H1 (cell line): ENCODE data around the gene PPARA. TPM values are rescaled to one million over a fixed set of nuclear protein-coding genes. Genes with fewer than 3 reads are reported as not detected.

ENCODE experiments used
- ATF2 ChIP-seq: IDR thresholded peaks from 2 replicates; pipeline ENCODE4 v1.6.1; 2012; ENCODE audit warnings: low read length, inconsistent platforms
- CBX5 ChIP-seq: fragments of 300-800, 300-1000 bp; sonication (generic); IDR thresholded peaks from 2 replicates; pipeline ENCODE4 v1.7.1; 2016; ENCODE audit warnings: antibody characterized with exemption, low read length, low read depth
- CTBP2 ChIP-seq: IDR thresholded peaks from 2 replicates; pipeline ENCODE4 v1.7.0; 2011; ENCODE audit warnings: borderline replicate concordance, mild to moderate bottlenecking, moderate library complexity, mixed read lengths, low read length; ENCODE audit not compliant: insufficient read depth, insufficient read length
- EZH2 ChIP-seq: fragments of 200-600 bp; sonication (generic); IDR thresholded peaks from 2 replicates; pipeline ENCODE4 v1.7.1; 2012; ENCODE audit warnings: low read depth, mild to moderate bottlenecking, moderate library complexity, low read length, inconsistent platforms; ENCODE audit not compliant: severe bottlenecking
- GABPA ChIP-seq: IDR thresholded peaks from 2 replicates; pipeline ENCODE4 v1.6.1; 2011; ENCODE audit warnings: mild to moderate bottlenecking, low read length, moderate library complexity, borderline replicate concordance; ENCODE audit not compliant: insufficient read depth
- HDAC2 ChIP-seq, 2 experiments: fragments of 300-600 bp in 1 of 2; sonication (generic) in 1 of 2; IDR thresholded peaks; 2 replicates each; pipeline ENCODE4 v1.6.1; 2011 to 2012; ENCODE audit warnings: low read depth in 2 of 2, low read length in 2 of 2, mild to moderate bottlenecking in 2 of 2, moderate library complexity in 2 of 2, borderline replicate concordance in 1 of 2, inconsistent platforms in 1 of 2
- HDAC6 ChIP-seq: IDR thresholded peaks from one replicate; pipeline ENCODE4 v1.7.1; 2012; ENCODE audit warnings: low read depth, mild to moderate bottlenecking, inconsistent platforms, low read length, moderate library complexity
- KDM4A ChIP-seq: IDR thresholded peaks from one replicate; pipeline ENCODE4 v1.7.1; 2012; ENCODE audit warnings: low read depth, mild to moderate bottlenecking, moderate library complexity, low read length, inconsistent platforms; ENCODE audit not compliant: severe bottlenecking
- KDM5A ChIP-seq: fragments of 200-600 bp; IDR thresholded peaks from 2 replicates; pipeline ENCODE4 v1.7.1; 2012; ENCODE audit warnings: mild to moderate bottlenecking, low read length, inconsistent platforms, mixed read lengths
- MAX ChIP-seq: IDR thresholded peaks from 2 replicates; pipeline ENCODE4 v1.6.1; 2012; ENCODE audit warnings: inconsistent platforms
- NANOG ChIP-seq: IDR thresholded peaks from 2 replicates; pipeline ENCODE4 v1.6.1; 2011; ENCODE audit warnings: low read length, low read depth, mild to moderate bottlenecking, inconsistent platforms; ENCODE audit not compliant: insufficient read depth, poor library complexity, severe bottlenecking
- POLR2AphosphoS5 ChIP-seq: IDR thresholded peaks from 2 replicates; pipeline ENCODE4 v1.6.1; 2011; ENCODE audit warnings: low read depth, low read length
- RNF2 ChIP-seq: fragments of 200-900, 300-1000 bp; sonication (generic); IDR thresholded peaks from 2 replicates; pipeline ENCODE4 v1.7.1; 2016; ENCODE audit warnings: borderline replicate concordance, low read depth, mild to moderate bottlenecking, antibody characterized with exemption, low read length; ENCODE audit not compliant: poor library complexity, severe bottlenecking; ENCODE audit errors: missing control alignments
- SIN3A ChIP-seq, 2 experiments: IDR thresholded peaks in 1 of 2; conservative IDR thresholded peaks in 1 of 2; 2 replicates each; pipeline ENCODE4 v1.6.1; 2011 to 2012; ENCODE audit warnings: low read length in 2 of 2, improper control_type of control experiment in 1 of 2, low read depth in 1 of 2, mild to moderate bottlenecking in 1 of 2
- SUZ12 ChIP-seq: fragments of 200-600 bp; sonication (generic); IDR thresholded peaks from 2 replicates; pipeline ENCODE4 v1.6.1; 2012; ENCODE audit warnings: mild to moderate bottlenecking, inconsistent platforms, low read length, moderate library complexity, mixed read lengths
- TAF1 ChIP-seq: IDR thresholded peaks from 2 replicates; pipeline ENCODE4 v1.6.1; 2011; ENCODE audit warnings: mild to moderate bottlenecking, low read depth, low read length
- USF2 ChIP-seq: IDR thresholded peaks from 2 replicates; pipeline ENCODE4 v1.6.1; 2011; ENCODE audit warnings: low read length, improper control_type of control experiment
- ZNF274 ChIP-seq: IDR thresholded peaks from 2 replicates; pipeline ENCODE4 v1.7.0; 2012; ENCODE audit warnings: low read length, borderline replicate concordance; ENCODE audit errors: extremely low read depth
- polyA plus RNA-seq, 7 experiments: library from polyadenylated mRNA; depleted of rRNA in 3 of 7; stranded (reverse) in 5 of 7; unstranded in 2 of 7; fragments of >200 nt in 5 of 7; fragments of 200-250 nt in 2 of 7; gene quantifications; 1 replicate in 5 of 7; 2 replicates in 1 of 7; 4 replicates in 1 of 7; pipeline versions ENCODE4 v1.2.1 to v1.2.3, GENCODE V29; 2011 to 2013; ENCODE audit warnings: missing spikeins in 2 of 7, mixed read lengths in 2 of 7
- total RNA-seq: library from RNA; stranded (reverse); fragmentation: NEBNext Ultra II Directional; extraction: Animal tissue kit (Norgen Biotek cat#: 25700); gene quantifications from 2 replicates; pipeline ENCODE4 v1.2.1, GENCODE V29; 2021

The PPARA gene
- total and polyA plus RNA-seq, 2 of the 8 experiments (the other 6 are each of a cell fraction or from before 2014, with no cell fraction given): 3.1 to 8.2 TPM

GRCh38 chr22:46262449-46263215 is 112.3 kb downstream of the PPARA start (continued):
- TF ChIP-seq KDM4A (peak; percentile 44), HDAC2 (IDR thresholded peaks at IDR 0.05; ENCODE audit: borderline replicate concordance in 1 of 2, low read depth in 2 of 2, low read length in 2 of 2) (0 out of 4 replicates have a peak, but pooled peaks of 1 of the 2 experiments have one; percentile 10), MAX (peak; percentile 99), TAF1 (no peak), ZNF274 (no peak), POLR2AphosphoS5 (no peak), EZH2 (peak; percentile 25), SUZ12 (peak; percentile 59; the same call in 1 of the 2 replicates), CBX5 (no peak), NANOG (no peak), RNF2 (no peak), HDAC6 (no peak), CTBP2 (no peak), ATF2 (no peak), USF2 (no peak), GABPA (0 out of 2 replicates have a peak, but pooled peaks have one; percentile 49), SIN3A (conservative IDR thresholded peaks at IDR 0.05 in 1 of 2, IDR thresholded peaks at IDR 0.05 in 1 of 2; ENCODE audit: low read depth in 1 of 2, low read length in 2 of 2) (peak in 1 of 2 experiments; percentile 68; a peak in 1 of 4 replicates), KDM5A (no peak)
